A549 treated with GW870086 at 1 μM for 4 hours (cell line): ENCODE data around the gene SLCO1B3. TPM values are rescaled to one million over a fixed set of nuclear protein-coding genes. Genes with fewer than 3 reads are reported as not detected.

ENCODE experiments used
- total RNA-seq: library from RNA; stranded (reverse); fragments of 200-300 nt; extraction: Qiagen RNA extraction; gene quantifications from 5 replicates; pipeline ENCODE4 v1.2.3, GENCODE V29; 2022; ENCODE audit warnings: low read depth

SLCO1B3 gene, protein sequence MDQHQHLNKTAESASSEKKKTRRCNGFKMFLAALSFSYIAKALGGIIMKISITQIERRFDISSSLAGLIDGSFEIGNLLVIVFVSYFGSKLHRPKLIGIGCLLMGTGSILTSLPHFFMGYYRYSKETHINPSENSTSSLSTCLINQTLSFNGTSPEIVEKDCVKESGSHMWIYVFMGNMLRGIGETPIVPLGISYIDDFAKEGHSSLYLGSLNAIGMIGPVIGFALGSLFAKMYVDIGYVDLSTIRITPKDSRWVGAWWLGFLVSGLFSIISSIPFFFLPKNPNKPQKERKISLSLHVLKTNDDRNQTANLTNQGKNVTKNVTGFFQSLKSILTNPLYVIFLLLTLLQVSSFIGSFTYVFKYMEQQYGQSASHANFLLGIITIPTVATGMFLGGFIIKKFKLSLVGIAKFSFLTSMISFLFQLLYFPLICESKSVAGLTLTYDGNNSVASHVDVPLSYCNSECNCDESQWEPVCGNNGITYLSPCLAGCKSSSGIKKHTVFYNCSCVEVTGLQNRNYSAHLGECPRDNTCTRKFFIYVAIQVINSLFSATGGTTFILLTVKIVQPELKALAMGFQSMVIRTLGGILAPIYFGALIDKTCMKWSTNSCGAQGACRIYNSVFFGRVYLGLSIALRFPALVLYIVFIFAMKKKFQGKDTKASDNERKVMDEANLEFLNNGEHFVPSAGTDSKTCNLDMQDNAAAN
- 8.6 to 14.5 TPM (median 12.9 TPM) in 5 replicates for total RNA-seq

DNA sequence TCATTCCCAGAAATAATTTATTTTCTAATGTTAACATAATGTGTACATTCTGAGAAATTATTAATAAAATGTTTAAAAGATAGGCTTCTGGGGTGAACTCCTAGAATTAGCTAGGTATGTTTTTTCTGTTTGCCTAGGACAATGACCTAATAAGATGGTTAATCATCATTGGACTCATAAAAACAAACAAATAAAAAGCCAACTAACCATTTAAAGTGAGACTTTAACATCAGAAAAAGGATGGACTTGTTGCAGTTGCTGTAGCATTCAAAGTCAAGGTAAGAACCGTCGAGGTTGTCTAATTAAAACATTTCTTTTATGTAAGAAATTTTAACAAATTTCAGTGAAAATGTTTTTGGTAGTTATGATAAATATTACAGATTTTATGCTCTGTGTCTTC, at the start of gene SLCO1B3:
Gene SLCO1B3, plus strand, starts transcription at position 219 of the 400 bp plus-strand sequence. CDS start 5,034 bp downstream, outside the sequence.

Other genes starting within 250 kb of the SLCO1B3 start
- gene SLCO1C1, start 115.4 kb upstream of the SLCO1B3 start, total RNA-seq: 0.05 TPM in 1 of 5 replicates, not detected in the others